ENCODE results near the gene SLC2A5. TPM values are rescaled to one million over a fixed set of nuclear protein-coding genes. Genes with fewer than 3 reads are reported as not detected.

Gene SLC2A5, protein sequence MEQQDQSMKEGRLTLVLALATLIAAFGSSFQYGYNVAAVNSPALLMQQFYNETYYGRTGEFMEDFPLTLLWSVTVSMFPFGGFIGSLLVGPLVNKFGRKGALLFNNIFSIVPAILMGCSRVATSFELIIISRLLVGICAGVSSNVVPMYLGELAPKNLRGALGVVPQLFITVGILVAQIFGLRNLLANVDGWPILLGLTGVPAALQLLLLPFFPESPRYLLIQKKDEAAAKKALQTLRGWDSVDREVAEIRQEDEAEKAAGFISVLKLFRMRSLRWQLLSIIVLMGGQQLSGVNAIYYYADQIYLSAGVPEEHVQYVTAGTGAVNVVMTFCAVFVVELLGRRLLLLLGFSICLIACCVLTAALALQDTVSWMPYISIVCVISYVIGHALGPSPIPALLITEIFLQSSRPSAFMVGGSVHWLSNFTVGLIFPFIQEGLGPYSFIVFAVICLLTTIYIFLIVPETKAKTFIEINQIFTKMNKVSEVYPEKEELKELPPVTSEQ
- total RNA-seq = under 1 TPM in 1 of 2 experiments, not detected in 1; 0.08 TPM

DNA sequence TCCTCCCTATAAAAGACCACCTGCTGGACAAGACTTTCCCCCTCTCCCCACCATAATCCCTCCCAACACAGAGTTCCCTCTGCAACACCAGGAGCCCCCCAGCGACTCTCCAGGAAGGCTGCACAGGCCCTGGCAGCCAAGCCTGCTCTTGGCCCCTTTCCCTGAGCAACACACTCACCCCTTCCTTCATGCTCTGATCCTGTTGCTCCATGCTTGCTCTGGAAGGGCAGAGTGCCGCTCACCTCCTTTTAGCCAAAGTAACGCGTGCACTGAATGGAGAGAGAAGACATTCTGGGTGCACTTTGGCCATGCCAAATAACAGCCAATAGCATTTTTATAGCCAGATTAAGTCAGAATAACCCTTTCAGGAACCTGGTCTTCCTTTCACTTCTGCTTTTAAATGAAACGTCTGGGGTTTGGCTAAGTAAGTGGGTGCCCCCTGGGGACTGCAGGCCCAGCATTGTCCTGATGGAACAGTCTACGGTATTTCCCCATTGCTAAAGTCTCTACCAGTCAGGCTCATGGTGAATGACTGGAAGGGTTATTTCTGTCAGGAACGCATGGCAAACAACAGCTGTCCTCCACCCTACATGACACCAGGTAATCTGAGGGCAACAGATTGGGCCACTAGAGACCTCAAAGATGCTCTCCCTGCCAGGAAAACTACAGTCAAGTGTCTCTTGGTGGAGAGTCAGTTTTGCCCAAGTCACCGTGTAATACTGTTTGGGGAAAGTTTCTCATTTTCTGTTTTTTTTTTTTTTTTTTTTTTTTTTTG lies at the start of gene SLC2A5:
TSS of gene SLC2A5 (minus strand) at position 310 of the 775 bp plus-strand sequence. CDS start at position 211, 99 bp downstream.
- Mint-ChIP-seq H3K9me3 (no peaks in the 10 kb centered on the region), H3K27me3 (peaks cover 6% of the 10 kb centered on the region), H3K4me3 (no peak within 1 kb of the TSS), H3K4me1 (peaks cover 4% of the 10 kb centered on the region), H3K36me3 (no peaks in the 10 kb centered on the region), H3K27ac (no peak within 1 kb of the TSS)
- no peak for DNase-seq

DNA sequence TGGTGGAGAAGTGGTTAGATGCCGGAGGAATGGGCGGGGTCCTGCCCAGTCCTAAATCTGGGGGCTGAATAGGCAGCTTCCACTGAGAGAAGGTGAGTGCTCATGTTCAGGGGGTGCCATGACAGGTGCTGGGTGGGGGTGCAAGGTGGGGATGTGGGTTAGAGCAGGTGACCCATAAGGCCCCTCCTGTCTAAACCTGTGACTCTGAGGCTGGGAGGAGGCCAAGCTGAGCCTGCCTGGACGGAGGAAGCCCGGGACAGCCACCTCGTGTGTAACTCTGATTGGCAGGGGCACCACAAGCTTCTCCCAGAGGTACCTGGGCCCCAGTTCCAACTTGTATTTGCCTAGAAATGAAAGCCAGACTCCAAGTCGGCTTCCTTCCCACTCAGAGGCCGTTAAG lies 48.8 kb upstream of the SLC2A5 start:
- peaks cover 14% of the 10 kb centered on the region for H3K4me1 Mint-ChIP-seq
- no peaks in the 10 kb centered on the region for H3K27me3 Mint-ChIP-seq
- H3K36me3 Mint-ChIP-seq = no peaks in the 10 kb centered on the region
- no peak overlapping the region for H3K4me3 Mint-ChIP-seq
- no peaks in the 10 kb centered on the region for H3K9me3 Mint-ChIP-seq
- no peak overlapping the region for H3K27ac Mint-ChIP-seq
- no peak for DNase-seq

DNA sequence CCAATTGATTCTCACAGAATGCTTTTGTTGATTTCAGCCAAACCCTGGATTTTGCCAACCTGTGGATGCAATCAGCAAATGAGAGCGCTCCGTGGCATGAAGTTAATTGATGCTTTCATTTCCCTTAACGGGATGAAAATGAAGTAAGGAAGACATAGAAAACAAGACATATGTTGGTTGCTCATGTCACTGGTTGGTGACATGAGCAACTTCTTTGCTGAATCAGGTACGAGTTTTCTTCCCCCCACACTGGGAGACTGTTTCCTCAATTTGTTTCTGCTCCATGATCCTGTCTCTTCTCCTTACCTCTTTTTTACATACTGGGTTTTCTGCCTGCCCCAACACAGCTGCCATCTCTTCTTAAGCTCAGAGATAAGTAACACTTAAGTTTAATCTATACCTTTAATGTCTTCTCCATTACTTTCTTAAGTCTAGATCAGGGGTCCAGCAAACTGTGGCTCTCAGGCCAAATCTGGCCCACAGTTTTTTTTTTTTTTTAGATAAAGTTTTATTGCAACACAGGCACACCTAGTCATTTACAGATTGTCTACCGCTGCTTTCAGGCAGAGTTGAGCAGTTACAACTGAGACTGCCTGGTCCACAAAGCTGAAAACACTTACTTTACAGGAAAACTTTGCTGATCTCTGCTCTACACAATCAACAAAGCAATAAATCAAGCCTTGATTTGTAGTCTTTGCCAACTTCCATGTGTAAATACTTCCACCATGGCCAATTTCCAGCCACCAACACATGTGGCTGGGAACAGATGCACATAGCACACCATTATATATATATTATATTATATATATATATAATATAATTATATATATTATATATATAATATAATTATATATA lies 46.1 kb upstream of the SLC2A5 start:
- Mint-ChIP-seq H3K27me3 (no peaks in the 10 kb centered on the region), H3K9me3 (no peaks in the 10 kb centered on the region), H3K27ac (no peak overlapping the region), H3K4me1 (peaks cover 8% of the 10 kb centered on the region), H3K36me3 (no peaks in the 10 kb centered on the region), H3K4me3 (no peak overlapping the region)
- no peak for DNase-seq

DNA sequence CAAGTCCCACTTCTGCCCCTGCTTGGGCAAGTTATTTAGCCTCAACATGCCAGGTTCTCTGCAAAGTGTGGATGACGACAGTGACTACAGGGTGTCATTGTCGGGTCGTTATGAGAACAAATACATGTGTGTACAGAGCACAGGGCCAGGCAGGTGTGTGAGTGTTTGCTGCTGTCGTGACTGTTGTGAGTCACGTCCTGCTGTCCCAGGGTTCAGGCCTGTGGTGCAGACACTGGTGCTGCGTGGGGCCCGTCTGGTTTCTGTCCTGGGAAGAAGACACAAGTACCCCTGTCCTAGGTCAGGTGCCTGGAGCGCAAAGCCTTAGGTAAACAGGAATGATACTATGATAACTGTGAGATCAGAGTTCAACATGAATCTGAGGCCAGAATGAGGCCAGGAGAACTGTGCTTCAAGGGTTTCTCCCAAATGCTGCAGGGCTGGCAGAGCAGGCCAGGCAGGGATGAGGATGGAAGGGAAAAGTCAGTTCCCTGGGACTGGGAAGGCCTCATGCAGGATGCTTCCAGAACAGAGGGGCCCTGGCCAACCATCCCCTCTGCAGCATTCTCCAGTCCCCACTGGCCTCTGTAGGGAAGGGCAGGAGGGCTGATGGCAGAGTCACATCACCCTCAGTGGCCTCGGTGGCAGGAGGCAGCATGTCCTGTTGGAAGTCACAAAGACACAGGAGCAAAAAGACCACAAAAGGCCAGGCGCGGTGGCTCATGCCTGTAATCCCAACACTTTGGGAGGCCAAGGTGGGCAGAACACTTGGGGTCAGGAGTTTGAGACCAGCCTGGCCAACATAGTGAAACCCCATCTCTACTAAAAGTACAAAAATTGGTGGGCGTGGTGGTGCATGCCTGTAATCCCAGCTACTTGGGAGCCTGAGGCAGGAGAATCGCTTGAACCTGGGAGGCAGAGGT lies 43.8 kb upstream of the SLC2A5 start:
- no peak for DNase-seq
- Mint-ChIP-seq H3K36me3 (no peaks in the 10 kb centered on the region), H3K27ac (no peak overlapping the region), H3K4me1 (peaks cover 7% of the 10 kb centered on the region), H3K9me3 (no peaks in the 10 kb centered on the region), H3K4me3 (no peak overlapping the region), H3K27me3 (no peaks in the 10 kb centered on the region)

DNA sequence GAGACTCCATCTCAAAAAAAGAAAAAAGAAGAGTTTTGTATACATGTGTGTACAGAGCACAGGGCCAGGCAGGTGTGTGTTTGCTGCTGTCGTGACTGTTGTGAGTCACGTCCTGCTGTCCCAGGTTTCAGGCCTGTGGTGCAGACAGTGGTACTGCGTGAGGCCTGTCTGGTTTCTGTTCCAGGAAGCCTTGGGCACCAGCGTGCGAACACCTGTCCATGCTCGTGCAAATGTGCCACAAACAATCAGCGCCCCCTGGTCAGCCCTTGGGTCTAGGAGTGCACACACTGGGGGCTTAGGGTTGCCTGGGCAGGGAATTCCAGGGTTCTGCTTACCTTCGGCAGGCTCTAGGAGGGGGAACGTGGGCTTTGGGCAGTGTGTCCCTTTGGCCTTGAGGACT lies 42.5 kb upstream of the SLC2A5 start:
- DNase-seq = no peak
- H3K27me3 Mint-ChIP-seq = no peaks in the 10 kb centered on the region
- no peaks in the 10 kb centered on the region for H3K9me3 Mint-ChIP-seq
- peaks cover 7% of the 10 kb centered on the region for H3K4me1 Mint-ChIP-seq
- no peaks in the 10 kb centered on the region for H3K36me3 Mint-ChIP-seq
- H3K4me3 Mint-ChIP-seq = no peak overlapping the region
- no peak overlapping the region for H3K27ac Mint-ChIP-seq

DNA sequence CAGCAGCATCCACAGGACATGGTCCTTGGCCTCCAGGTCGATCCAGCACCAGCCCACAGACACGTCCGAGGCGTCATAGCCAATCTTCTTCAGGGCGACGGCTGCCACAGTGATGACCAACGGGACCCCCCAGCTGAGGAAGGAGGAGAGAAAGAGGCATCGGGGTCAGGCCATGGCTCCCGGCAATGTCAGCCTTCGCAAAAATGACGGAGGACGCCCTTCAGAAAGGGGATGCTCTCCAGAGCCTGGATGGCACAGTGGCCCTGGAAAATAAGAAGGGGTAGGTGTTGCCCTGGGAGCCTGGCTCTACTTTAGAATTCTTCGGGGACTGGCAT lies 41.9 kb upstream of the SLC2A5 start:
- Mint-ChIP-seq H3K36me3 (no peaks in the 10 kb centered on the region), H3K27ac (no peak overlapping the region), H3K4me1 (peaks cover 7% of the 10 kb centered on the region), H3K4me3 (no peak overlapping the region), H3K9me3 (no peaks in the 10 kb centered on the region), H3K27me3 (no peaks in the 10 kb centered on the region)
- DNase-seq = no peak

DNA sequence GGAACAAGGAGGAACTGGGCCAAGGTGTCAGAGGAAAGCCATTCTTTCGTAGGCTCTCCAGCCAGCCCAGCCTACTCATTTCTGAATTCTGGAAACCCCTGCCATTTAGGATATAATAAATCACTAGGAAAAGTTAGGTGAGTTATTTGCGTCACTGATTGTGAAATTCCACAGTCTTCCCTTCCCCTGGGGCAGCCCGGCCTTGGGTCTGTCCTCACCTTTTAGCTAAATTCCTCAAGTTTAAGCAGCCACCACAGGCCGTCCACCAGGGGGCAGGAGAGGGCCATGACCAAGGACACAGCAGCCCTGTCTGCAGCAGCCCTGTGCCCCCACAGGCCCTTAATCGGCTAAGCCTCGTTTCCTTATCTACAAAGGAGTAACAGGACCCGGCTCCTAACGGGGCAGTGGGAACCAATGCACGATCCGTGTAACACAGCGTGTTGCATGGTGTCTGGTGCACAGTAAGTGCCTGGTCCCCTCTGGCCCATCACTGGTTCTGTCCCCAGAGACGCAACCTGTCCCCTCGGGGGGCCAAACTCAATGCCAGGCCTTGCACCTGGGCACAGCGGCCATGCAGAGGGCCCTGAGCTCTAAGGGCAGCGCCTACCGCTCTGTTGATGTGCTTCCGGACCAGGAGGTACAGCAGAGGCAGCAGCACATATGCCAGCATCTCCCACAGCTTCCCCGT lies 41.4 kb upstream of the SLC2A5 start:
- no peaks in the 10 kb centered on the region for H3K9me3 Mint-ChIP-seq
- H3K27me3 Mint-ChIP-seq = no peaks in the 10 kb centered on the region
- no peak overlapping the region for H3K4me3 Mint-ChIP-seq
- peaks cover 7% of the 10 kb centered on the region for H3K4me1 Mint-ChIP-seq
- H3K27ac Mint-ChIP-seq = no peak overlapping the region
- DNase-seq = peak; percentile 85
- H3K36me3 Mint-ChIP-seq = no peaks in the 10 kb centered on the region

DNA sequence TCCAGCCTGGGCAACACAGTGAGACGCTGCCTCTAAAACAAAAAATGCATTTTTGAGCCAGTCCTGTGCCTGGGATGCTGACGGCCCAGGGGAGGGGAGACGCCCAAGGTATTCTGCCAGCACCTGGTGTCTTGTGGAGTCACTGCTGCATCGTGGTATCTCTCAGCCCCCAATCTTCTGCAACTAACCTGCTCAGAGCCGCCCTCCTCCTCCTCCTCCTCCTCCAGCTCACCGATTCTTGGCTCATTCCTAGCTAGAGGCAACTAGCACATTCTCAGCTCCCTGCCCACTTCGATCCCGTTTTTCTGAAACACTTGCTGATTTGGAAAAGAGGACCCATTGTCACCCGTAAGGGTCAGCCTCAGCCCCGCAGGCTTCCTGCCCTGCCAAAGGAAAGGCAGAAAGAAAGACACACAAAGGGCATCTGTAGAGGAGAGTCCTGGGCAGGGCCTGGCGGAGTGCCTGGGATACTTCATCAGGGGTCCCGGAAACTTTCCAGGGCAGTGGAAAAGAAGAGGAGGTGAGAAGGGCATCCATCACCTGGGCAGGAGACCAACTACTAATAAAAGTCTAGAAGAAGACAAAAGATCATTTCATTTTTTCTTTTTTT lies 38.7 kb upstream of the SLC2A5 start:
- H3K36me3 Mint-ChIP-seq = no peaks in the 10 kb centered on the region
- no peak overlapping the region for H3K27ac Mint-ChIP-seq
- H3K27me3 Mint-ChIP-seq = no peaks in the 10 kb centered on the region
- DNase-seq = no peak
- H3K4me1 Mint-ChIP-seq = peaks cover 7% of the 10 kb centered on the region
- H3K9me3 Mint-ChIP-seq = no peaks in the 10 kb centered on the region
- H3K4me3 Mint-ChIP-seq = no peak overlapping the region

DNA sequence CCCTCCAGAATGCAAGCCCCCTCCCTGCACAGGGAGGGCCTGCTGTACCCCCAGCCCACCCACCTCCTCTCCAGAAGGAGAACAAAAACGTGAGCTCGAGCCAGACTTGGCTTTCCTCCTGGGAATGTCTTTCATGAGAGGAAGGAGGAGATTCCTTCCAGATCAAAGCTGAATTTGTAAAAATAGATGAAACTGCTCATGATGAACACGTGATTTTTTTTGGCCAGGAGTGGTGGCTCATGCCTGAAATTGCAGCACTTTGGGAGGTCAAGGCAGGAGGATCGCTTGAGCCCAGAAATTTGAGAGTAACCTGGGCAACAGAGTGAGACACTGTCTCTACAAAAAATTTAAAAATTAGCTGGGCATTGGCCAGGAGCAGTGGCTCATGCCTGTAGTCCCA lies 37.7 kb upstream of the SLC2A5 start:
- no peaks in the 10 kb centered on the region for H3K27me3 Mint-ChIP-seq
- no peaks in the 10 kb centered on the region for H3K36me3 Mint-ChIP-seq
- no peak for DNase-seq
- H3K9me3 Mint-ChIP-seq = no peaks in the 10 kb centered on the region
- no peak overlapping the region for H3K4me3 Mint-ChIP-seq
- no peak overlapping the region for H3K27ac Mint-ChIP-seq
- peaks cover 7% of the 10 kb centered on the region for H3K4me1 Mint-ChIP-seq

DNA sequence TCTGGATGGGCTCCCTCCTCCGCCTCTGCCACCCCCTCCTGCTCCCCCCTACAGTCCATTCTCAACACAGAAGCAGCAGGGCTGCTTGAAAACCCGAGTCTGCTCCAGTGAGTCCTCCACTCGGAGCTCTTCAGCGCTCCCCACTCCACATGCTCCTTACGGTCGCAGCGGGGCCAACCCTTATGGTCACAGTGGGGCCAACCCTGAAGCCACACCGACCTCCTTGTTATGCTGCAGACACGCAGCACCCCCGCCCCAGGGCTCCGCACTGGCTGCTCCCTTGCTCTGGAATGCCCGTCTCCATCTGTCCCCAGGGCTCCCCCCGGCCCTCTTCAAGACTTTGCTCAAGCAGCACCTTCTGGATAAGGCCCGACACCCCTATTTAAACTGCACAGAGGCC lies 36.9 kb upstream of the SLC2A5 start:
- H3K9me3 Mint-ChIP-seq = no peaks in the 10 kb centered on the region
- no peak overlapping the region for H3K4me3 Mint-ChIP-seq
- H3K4me1 Mint-ChIP-seq = peaks cover 4% of the 10 kb centered on the region
- no peak for DNase-seq
- no peak overlapping the region for H3K27ac Mint-ChIP-seq
- H3K27me3 Mint-ChIP-seq = no peaks in the 10 kb centered on the region
- H3K36me3 Mint-ChIP-seq = no peaks in the 10 kb centered on the region

DNA sequence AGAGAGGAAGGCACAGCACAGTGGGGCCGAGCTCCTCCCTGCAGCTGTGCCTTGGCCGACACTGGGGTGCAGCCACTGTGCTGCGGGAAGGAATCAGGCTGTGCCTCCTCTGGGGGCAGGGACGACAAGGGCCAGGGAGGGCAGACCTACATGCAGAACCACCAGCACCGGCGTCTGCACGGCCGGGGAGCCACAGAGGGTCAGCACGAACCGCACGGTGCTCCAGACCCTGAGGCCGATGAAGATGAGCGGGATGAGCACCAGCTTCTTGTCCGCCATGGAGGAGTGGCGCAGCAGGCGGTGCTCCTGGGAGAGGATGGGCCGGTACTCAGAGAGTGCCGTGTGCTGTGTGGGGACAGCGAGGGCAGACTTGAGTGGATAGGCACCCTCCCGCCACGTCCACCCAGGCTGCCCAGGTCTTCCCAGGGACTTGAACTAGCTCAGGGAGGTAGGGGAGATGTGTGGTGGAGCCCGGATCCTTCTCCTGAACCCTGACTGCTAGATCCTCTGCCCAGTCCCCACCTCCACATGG lies 36.0 kb upstream of the SLC2A5 start:
- no peaks in the 10 kb centered on the region for H3K9me3 Mint-ChIP-seq
- H3K4me3 Mint-ChIP-seq = no peak overlapping the region
- no peak for DNase-seq
- no peaks in the 10 kb centered on the region for H3K27me3 Mint-ChIP-seq
- H3K4me1 Mint-ChIP-seq = no peaks in the 10 kb centered on the region
- H3K36me3 Mint-ChIP-seq = no peaks in the 10 kb centered on the region
- H3K27ac Mint-ChIP-seq = no peak overlapping the region

DNA sequence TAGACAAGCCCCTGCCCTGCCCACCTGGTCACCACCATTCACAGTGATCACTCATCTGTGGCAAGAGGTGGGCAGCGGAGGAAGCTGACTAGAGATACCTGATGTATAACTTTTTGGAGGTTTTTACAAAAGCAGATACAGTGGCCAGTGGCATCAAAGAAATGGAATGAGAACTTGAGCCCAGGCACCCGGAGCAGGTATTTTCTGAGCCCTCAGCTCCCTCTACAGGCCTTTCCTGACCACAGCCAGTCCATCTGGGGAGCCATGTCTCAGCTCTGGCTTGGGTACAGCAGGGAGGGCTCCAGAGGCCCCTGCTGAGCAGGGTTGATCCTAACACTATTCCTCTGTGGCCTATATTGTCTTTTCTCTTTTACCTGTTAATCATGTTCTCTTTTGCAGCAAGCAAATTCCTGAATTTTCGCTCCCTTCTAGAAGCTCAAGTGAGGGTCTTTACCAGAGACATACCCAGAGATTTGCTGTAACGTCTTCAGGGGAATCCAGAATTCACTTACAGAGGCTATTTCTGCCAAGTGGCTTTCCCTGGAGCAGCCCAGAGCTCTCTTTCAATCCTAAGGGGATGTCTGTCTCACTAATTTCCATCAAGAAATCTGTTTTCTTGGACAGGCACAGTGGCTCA lies 32.2 kb upstream of the SLC2A5 start:
- no peaks in the 10 kb centered on the region for H3K4me1 Mint-ChIP-seq
- no peaks in the 10 kb centered on the region for H3K36me3 Mint-ChIP-seq
- H3K4me3 Mint-ChIP-seq = no peak overlapping the region
- no peak overlapping the region for H3K27ac Mint-ChIP-seq
- H3K27me3 Mint-ChIP-seq = no peaks in the 10 kb centered on the region
- H3K9me3 Mint-ChIP-seq = no peaks in the 10 kb centered on the region
- DNase-seq = peak; percentile 17

DNA sequence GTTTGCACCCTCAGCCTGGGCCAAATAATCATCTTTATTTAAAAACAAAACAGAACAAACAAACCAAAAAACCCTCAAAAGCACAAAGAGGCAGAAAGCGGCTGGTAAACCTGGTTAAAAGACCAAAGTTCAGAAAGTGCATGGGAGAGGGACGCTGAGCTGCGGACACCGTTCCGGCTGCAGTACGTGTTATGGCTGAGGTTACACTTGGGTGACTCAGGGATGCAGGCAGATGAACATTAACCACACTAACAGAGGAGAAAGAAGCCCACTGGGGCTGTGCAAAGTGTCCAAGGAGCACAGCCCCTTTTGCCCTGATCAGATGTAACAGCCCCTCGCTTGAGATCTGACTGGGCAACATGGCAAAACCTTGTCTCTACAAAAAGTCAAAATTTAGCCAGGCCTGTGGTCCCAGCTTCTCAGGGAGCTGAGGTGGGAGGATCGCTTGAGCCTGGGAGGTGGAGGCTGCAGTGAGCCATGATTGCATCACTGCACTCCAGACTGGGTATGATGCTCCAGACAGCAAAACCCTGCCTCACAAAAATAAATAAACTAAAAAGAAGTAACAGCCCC lies 31.1 kb upstream of the SLC2A5 start:
- Mint-ChIP-seq H3K4me3 (no peak overlapping the region), H3K27ac (no peak overlapping the region), H3K9me3 (no peaks in the 10 kb centered on the region), H3K36me3 (no peaks in the 10 kb centered on the region), H3K27me3 (no peaks in the 10 kb centered on the region), H3K4me1 (no peaks in the 10 kb centered on the region)
- DNase-seq = no peak

Data from activated naive CD8-positive, alpha-beta T cell treated with anti-CD3 and anti-CD28 coated beads for 36 hours (primary cell).